Epithelial cell of proximal tubule (primary cell): ENCODE data around the gene ULK1. TPM values are rescaled to one million over a fixed set of nuclear protein-coding genes. Genes with fewer than 3 reads are reported as not detected.

Source experiments
- DNase-seq: peaks from one replicate; pipeline ENCODE4 v3.0.0-alpha.2; 2011; ENCODE audit warnings: low read depth
- H3K4me3 ChIP-seq: 2 replicates; pipeline ENCODE4 v1.5.1; 2011; ENCODE audit warnings: low read depth, mild to moderate bottlenecking, low read length
- total RNA-seq: library from RNA; depleted of rRNA; stranded (reverse); fragments of >200 nt; gene quantifications from 2 replicates; pipeline ENCODE4 v1.2.3, GENCODE V29; 2015
- TF ChIP-seq, protein P1 (sequence below): conservative IDR thresholded peaks from 2 replicates; pipeline ENCODE4 v1.5.1; 2012; ENCODE audit warnings: low read depth, mild to moderate bottlenecking, low read length

The ULK1 gene
- total RNA-seq, 1 donor from 2014 or later, result 11.8 TPM

- no peak overlapping the region for H3K4me3 ChIP-seq
- no peak for DNase-seq
- TF ChIP-seq, protein P1, sequence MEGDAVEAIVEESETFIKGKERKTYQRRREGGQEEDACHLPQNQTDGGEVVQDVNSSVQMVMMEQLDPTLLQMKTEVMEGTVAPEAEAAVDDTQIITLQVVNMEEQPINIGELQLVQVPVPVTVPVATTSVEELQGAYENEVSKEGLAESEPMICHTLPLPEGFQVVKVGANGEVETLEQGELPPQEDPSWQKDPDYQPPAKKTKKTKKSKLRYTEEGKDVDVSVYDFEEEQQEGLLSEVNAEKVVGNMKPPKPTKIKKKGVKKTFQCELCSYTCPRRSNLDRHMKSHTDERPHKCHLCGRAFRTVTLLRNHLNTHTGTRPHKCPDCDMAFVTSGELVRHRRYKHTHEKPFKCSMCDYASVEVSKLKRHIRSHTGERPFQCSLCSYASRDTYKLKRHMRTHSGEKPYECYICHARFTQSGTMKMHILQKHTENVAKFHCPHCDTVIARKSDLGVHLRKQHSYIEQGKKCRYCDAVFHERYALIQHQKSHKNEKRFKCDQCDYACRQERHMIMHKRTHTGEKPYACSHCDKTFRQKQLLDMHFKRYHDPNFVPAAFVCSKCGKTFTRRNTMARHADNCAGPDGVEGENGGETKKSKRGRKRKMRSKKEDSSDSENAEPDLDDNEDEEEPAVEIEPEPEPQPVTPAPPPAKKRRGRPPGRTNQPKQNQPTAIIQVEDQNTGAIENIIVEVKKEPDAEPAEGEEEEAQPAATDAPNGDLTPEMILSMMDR, result no peak
Measured at GRCh38 chr12:131919366-131920156, 25.1 kb downstream of the ULK1 start.

DNA sequence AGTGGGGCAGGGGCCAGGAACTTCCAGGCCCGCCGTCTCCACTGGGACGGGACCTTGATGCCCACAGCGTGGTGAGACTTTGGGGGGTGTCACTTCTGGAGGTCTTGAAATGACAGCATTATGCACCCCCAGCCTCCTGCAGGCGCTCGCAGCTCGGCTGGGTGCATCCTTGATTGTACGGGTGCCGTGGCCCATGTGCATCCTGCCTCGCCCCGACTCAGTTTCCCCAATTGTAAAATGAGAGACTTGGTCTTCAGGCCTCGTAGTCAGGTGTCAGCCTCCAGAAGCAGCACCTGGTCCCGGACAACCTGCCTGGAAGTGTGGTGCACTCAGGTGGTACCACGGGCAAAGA lies 25.7 kb downstream of the ULK1 start:
- TF ChIP-seq, protein P1, result no peak
- DNase-seq, result no peak
- H3K4me3 ChIP-seq, result no peak overlapping the region

GRCh38 chr12:131920902-131921840 lies 26.7 kb downstream of the ULK1 start:
- TF ChIP-seq, protein P1, result no peak
- no peak for DNase-seq
- no peak overlapping the region for H3K4me3 ChIP-seq

DNA sequence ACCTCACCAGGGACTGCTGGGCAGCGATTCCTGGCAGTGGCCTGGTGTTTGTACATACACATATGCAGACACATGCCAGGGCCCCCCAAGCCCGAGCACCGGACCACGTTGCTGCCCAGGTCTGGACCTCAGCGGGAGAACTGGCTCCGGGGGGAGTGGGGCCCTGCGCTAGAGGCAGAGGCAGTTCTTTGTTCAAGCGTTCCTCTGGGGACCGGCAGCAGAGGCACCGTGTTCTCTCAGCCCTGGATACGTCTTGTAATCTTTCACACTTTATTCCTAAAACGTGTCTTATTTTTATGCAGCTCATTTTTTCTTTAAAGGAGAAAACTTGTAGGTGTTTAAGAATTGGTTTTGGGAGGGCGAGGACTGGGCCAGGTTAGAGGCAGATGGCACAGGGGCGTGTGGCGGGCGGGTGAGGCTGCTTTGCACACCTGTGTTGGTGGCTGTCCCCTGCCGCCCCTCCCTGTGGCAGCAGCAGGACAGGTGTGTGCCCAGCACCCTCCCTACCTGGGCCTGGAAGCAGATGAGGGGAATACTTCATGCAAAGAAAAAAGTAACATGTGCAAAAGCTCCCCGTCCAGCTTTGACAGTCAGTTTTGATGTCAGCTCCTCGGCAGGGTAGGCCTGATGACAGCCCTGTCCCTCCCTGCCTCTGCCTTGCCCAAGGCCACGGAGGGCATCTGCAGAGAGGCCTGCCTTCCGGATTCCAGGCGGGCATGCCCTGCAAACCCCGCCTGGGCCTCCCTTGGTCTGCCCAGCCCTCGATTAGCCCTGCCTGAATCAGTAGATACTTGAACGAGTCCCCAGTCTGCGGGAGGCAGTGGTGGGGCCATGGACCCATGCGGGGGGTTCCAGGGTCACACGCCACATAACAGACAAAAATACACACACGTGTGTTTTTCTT lies 27.7 kb downstream of the ULK1 start:
- H3K4me3 ChIP-seq, result no peak overlapping the region
- DNase-seq, result no peak
- TF ChIP-seq, protein P1, result no peak

GRCh38 chr12:131922772-131923171 lies 28.4 kb downstream of the ULK1 start:
- no peak overlapping the region for H3K4me3 ChIP-seq
- TF ChIP-seq, protein P1, result no peak
- no peak for DNase-seq

DNA sequence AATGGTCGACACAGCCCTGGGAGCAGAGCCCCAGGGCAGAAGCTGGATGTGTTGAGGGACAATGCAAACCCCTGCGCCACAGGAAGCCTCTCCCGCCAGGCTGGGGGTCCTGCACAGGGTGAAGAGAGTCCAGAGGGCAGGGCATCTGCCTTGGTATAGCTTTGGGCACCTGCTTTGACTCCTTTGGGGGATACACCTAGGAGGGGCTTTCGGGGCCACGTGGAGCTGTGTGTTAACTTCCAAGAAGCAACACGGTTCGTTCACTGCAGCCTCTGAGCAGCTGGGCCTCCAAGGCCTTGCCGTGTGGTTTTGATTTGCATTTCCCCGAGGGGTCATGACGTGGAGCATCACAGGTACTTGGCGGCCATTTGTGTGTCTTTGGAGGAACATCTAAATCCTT lies 28.8 kb downstream of the ULK1 start:
- DNase-seq, result no peak
- H3K4me3 ChIP-seq, result no peak overlapping the region
- TF ChIP-seq, protein P1, result no peak
